ENCODE measurements around the gene OR52I2.

OR52I2 gene

DNA sequence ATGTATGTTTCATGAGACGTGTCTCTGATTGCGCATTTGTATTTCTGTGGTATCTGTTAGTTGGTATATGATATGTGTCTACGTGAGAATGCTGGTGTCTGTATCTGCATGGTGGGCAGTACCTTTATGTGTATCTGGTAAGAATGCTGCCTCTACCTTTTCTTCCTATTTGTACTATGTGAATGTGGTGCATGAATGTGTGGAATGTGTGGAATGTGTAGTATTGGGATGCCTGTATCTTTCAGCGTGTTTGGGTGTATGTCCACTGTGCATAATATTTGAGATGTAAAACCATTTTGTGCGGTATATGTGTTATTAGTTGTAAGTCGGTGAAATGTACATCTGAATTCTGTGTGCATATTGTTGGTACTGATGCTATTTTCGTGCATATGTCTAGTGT is 60.0 kb downstream of the OR52I2 start:
- H3K4me3 ChIP-seq (ENCODE audit: low read depth, low read length) = no peak overlapping the region
- no peak for DNase-seq (ENCODE audit: low read depth)
- TF ChIP-seq, protein P1, sequence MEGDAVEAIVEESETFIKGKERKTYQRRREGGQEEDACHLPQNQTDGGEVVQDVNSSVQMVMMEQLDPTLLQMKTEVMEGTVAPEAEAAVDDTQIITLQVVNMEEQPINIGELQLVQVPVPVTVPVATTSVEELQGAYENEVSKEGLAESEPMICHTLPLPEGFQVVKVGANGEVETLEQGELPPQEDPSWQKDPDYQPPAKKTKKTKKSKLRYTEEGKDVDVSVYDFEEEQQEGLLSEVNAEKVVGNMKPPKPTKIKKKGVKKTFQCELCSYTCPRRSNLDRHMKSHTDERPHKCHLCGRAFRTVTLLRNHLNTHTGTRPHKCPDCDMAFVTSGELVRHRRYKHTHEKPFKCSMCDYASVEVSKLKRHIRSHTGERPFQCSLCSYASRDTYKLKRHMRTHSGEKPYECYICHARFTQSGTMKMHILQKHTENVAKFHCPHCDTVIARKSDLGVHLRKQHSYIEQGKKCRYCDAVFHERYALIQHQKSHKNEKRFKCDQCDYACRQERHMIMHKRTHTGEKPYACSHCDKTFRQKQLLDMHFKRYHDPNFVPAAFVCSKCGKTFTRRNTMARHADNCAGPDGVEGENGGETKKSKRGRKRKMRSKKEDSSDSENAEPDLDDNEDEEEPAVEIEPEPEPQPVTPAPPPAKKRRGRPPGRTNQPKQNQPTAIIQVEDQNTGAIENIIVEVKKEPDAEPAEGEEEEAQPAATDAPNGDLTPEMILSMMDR (IDR thresholded peaks at IDR 0.05; ENCODE audit: control insufficient read depth, extremely low read depth, insufficient read depth) = no peak

DNA sequence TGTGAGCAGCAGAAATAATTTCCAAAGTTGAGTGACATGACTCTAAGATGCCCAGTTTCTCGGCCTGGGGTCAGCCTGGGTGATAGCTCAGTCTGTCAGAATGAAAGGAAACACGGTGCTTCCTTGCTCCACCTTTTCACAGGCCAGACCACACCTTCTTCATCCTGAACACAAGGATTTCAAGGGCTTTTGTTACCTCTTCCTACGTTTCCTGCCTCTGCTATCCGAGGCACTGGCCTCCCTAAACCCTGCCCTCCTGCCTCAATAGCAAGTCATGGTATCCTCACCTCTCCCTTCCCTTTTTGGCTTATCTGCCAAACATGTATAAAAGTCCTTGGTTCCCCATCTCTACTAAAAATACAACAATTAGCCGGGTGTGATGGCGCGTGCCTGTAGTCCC is 60.5 kb downstream of the OR52I2 start:
- H3K4me3 ChIP-seq (ENCODE audit: low read depth, low read length) = no peak overlapping the region
- TF ChIP-seq, protein P1 (IDR thresholded peaks at IDR 0.05; ENCODE audit: control insufficient read depth, extremely low read depth, insufficient read depth) = no peak
- no peak for DNase-seq (ENCODE audit: low read depth)
